HepG2 (cell line): ENCODE measurements around the gene NOB1. TPM values are rescaled to one million over a fixed set of nuclear protein-coding genes. Genes with fewer than 3 reads are reported as not detected.

ENCODE experiments used
- LCORL ChIP-seq, 2 experiments: fragments of 450-650 bp in 1 of 2; sonication (generic) in 1 of 2; formaldehyde crosslinking in 1 of 2; IDR thresholded peaks; 2 replicates each; pipeline versions ENCODE4 v1.5.0 to v1.6.1; 2017 to 2020; ENCODE audit warnings: antibody characterized with exemption in 1 of 2, missing genetic modification reagents in 1 of 2
- MEF2D ChIP-seq: sonication (generic); formaldehyde crosslinking; IDR thresholded peaks from 2 replicates; pipeline ENCODE4 v1.5.1; 2020; ENCODE audit warnings: mild to moderate bottlenecking, missing genetic modification reagents
- MIXL1 ChIP-seq: IDR thresholded peaks from 2 replicates; pipeline ENCODE4 v1.6.1; 2016
- PPARG ChIP-seq: conservative IDR thresholded peaks from 2 replicates; pipeline ENCODE4 v1.6.1; 2016; ENCODE audit warnings: missing biosample characterization, missing genetic modification reagents
- PRDM10 ChIP-seq: sonication (generic); formaldehyde crosslinking; IDR thresholded peaks from 2 replicates; pipeline ENCODE4 v1.4.0; 2020; ENCODE audit warnings: low read depth, missing genetic modification reagents
- SALL2 ChIP-seq: sonication (generic); formaldehyde crosslinking; IDR thresholded peaks from 2 replicates; pipeline ENCODE4 v1.8.1; 2023; ENCODE audit warnings: mild to moderate bottlenecking, missing genetic modification reagents, inconsistent platforms
- SMARCE1 ChIP-seq: fragments of 450-650 bp; IDR thresholded peaks from 2 replicates; pipeline ENCODE4 v1.6.1; 2017; ENCODE audit warnings: borderline replicate concordance
- ZBED4 ChIP-seq: sonication (generic); formaldehyde crosslinking; IDR thresholded peaks from 2 replicates; pipeline ENCODE4 v1.4.0; 2020; ENCODE audit warnings: missing genetic modification reagents, borderline replicate concordance
- ZFP91 ChIP-seq: sonication (generic); formaldehyde crosslinking; IDR thresholded peaks from 2 replicates; pipeline ENCODE4 v1.9.0; 2022; ENCODE audit warnings: missing genetic modification reagents, mild to moderate bottlenecking, borderline replicate concordance
- ZSCAN30 ChIP-seq: sonication (generic); formaldehyde crosslinking; IDR thresholded peaks from 2 replicates; pipeline ENCODE4 v1.5.0; 2020; ENCODE audit warnings: mild to moderate bottlenecking, missing genetic modification reagents
- polyA plus RNA-seq, 8 experiments: library from polyadenylated mRNA; depleted of rRNA in 3 of 8; stranded (reverse) in 7 of 8; unstranded in 1 of 8; fragments of >200 nt; fragmentation: Illumina TruSeq in 4 of 8; extraction: Trizol in 4 of 8; gene quantifications; 2 replicates each; pipeline versions ENCODE4 v1.2.1 to v1.2.3, GENCODE V29; 2011 to 2016; ENCODE audit warnings: low read depth in 4 of 8, missing spikeins in 1 of 8, mixed read lengths in 1 of 8; ENCODE audit not compliant: insufficient read depth in 1 of 8
- total RNA-seq, 5 experiments: library from RNA; depleted of rRNA; stranded (reverse); fragments of >200 nt; fragmentation: Illumina TruSeq; extraction: Trizol; gene quantifications; 2 replicates each; pipeline ENCODE4 v1.2.3, GENCODE V29; 2016; ENCODE audit warnings: low read depth in 1 of 5
- TF ChIP-seq, protein P1 (sequence below), 2 experiments: sonication (generic) in 1 of 2; formaldehyde crosslinking in 1 of 2; IDR thresholded peaks; 2 replicates each; pipeline versions ENCODE4 v1.6.1 to v1.9.0; 2014 to 2022; ENCODE audit warnings: antibody characterized with exemption in 1 of 2, borderline replicate concordance in 1 of 2, inconsistent platforms in 1 of 2, low read depth in 1 of 2, missing genetic modification reagents in 1 of 2

NOB1 gene
- total and polyA plus RNA-seq, 2 of the 13 experiments (the other 11 are each of a cell fraction or from before 2014, with no cell fraction given) = 47.1 to 162 TPM

DNA sequence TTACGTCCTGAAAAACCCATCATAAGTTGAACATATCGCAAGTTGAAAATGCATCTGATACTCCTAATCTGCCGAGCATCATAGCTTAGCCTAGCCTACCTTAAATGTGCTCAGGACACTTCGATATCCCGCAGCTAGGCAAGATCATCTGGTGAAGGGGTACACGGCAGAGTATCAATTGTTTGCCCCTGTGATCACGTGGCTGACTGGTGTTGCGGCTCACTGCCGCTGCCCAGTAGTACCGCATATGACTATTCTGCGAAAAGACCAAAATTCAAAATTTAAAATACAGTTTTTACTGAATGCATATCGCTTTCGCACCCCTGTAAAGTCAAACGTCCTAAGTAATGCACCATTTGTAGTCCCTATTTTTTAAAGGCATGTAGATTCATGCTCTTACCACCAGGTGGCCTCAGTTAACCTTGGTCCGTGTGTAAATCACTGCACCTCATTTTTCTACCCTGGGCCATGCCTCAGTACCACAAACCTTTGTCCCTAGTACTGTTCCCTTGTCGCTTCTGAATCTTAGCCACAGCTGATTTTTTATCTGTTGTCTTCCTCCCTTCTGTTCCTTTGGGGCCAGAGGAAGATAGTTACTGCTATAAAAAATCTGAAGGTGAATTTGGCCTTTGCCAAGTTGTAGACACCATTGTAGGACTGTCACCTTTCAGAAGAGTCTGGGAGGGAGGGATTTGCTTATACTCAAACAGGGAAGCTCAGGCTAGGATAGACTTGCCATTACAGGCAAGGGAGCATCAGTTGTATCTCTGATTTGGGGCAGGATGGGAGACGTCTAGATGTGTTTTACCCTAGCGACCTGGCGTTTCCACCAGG, 41.8 kb upstream of the NOB1 start (continued):
- TF ChIP-seq, protein P1, sequence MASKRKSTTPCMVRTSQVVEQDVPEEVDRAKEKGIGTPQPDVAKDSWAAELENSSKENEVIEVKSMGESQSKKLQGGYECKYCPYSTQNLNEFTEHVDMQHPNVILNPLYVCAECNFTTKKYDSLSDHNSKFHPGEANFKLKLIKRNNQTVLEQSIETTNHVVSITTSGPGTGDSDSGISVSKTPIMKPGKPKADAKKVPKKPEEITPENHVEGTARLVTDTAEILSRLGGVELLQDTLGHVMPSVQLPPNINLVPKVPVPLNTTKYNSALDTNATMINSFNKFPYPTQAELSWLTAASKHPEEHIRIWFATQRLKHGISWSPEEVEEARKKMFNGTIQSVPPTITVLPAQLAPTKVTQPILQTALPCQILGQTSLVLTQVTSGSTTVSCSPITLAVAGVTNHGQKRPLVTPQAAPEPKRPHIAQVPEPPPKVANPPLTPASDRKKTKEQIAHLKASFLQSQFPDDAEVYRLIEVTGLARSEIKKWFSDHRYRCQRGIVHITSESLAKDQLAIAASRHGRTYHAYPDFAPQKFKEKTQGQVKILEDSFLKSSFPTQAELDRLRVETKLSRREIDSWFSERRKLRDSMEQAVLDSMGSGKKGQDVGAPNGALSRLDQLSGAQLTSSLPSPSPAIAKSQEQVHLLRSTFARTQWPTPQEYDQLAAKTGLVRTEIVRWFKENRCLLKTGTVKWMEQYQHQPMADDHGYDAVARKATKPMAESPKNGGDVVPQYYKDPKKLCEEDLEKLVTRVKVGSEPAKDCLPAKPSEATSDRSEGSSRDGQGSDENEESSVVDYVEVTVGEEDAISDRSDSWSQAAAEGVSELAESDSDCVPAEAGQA (IDR thresholded peaks at IDR 0.05; ENCODE audit: low read depth) = no peak
- TF ChIP-seq, protein P1 (CRISPR knock-in tag; IDR thresholded peaks at IDR 0.05; ENCODE audit: borderline replicate concordance) = no peak
- TF ChIP-seq SMARCE1 = no peak
- peak; percentile 63; the same call in 1 of the 2 replicates for TF ChIP-seq PPARG (CRISPR knock-in tag)
- TF ChIP-seq ZSCAN30 (CRISPR knock-in tag) = no peak
- TF ChIP-seq LCORL (IDR thresholded peaks at IDR 0.05) = no peak
- peak; percentile 53; the same call in 1 of the 2 replicates for TF ChIP-seq LCORL (CRISPR knock-in tag; IDR thresholded peaks at IDR 0.05)
- 0 out of 2 replicates have a peak, but pooled peaks have one; percentile 47 for TF ChIP-seq PRDM10 (CRISPR knock-in tag)
- TF ChIP-seq MEF2D = no peak
- TF ChIP-seq ZFP91 (CRISPR knock-in tag) = no peak
- TF ChIP-seq SALL2 (CRISPR knock-in tag) = 0 out of 2 replicates have a peak, but pooled peaks have one; percentile 41
- TF ChIP-seq MIXL1 (CRISPR knock-in tag) = no peak
- TF ChIP-seq ZBED4 (CRISPR knock-in tag) = peak; percentile 61; the same call in 1 of the 2 replicates
